ENCODE results near the gene TMEM185B. TPM values are rescaled to one million over a fixed set of nuclear protein-coding genes. Genes with fewer than 3 reads are reported as not detected.

Gene TMEM185B
- total RNA-seq, 4 donors from 2014 or later = 12.1 to 23.2 (median 17.8) TPM

DNA sequence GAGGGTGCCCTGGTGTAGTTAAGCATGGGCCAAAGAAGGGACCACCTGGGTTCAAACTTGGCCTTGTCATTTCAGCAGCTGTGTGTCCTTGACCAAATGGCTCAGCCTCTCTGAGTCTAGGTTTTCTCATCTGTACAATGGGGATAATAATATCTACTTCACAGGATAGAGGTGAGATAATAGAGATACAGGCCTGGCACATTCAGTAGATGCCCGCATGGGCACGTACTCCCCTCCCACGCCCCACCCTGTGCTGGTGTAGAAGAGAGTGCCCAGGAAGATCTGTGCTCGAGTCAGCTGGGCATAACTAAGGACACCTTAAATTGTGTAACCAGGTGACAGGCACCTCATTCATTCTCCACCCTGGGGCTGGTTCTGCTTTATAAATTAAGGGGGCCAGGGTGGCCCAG, 8.4 kb upstream of the TMEM185B start:
- Histone ChIP-seq H3K9me3 (no peaks in the 10 kb centered on the region), H3K27me3 (no peaks in the 10 kb centered on the region), H3K4me1 (peaks cover 3 to 42% (median 23%) of the 10 kb centered on the region in 4 donors), H3K27ac (peak overlapping the region; percentile 69 to 82 (median 75)), H3K36me3 (no peaks in the 10 kb centered on the region), H3K4me3 (peak overlapping the region in 1 of 4 donors; percentile 47)
- TF ChIP-seq EP300 (IDR thresholded peaks at IDR 0.05; ENCODE audit: low read depth) (no peak), CTCF (IDR thresholded peaks at IDR 0.05) (no peak)
- peak; percentile 12 for DNase-seq
- in situ Hi-C loops (cut with MboI; ENCODE audit: low pct_ligation_motif_present in 1 of 4, low pct_unique_long_range_greater_than_20kb in 1 of 4, low sequenced_read_pairs in 3 of 4) (no loop called here), intact Hi-C loops (cut with DNase I; ENCODE audit: low total_unique reads) (no loop called here)
- 67 to 100% methylated on average over 2 to 4 of the region's 4 CpGs for whole genome bisulfite sequencing, 2 donors (ENCODE audit: low coverage in 1 of 2)

DNA sequence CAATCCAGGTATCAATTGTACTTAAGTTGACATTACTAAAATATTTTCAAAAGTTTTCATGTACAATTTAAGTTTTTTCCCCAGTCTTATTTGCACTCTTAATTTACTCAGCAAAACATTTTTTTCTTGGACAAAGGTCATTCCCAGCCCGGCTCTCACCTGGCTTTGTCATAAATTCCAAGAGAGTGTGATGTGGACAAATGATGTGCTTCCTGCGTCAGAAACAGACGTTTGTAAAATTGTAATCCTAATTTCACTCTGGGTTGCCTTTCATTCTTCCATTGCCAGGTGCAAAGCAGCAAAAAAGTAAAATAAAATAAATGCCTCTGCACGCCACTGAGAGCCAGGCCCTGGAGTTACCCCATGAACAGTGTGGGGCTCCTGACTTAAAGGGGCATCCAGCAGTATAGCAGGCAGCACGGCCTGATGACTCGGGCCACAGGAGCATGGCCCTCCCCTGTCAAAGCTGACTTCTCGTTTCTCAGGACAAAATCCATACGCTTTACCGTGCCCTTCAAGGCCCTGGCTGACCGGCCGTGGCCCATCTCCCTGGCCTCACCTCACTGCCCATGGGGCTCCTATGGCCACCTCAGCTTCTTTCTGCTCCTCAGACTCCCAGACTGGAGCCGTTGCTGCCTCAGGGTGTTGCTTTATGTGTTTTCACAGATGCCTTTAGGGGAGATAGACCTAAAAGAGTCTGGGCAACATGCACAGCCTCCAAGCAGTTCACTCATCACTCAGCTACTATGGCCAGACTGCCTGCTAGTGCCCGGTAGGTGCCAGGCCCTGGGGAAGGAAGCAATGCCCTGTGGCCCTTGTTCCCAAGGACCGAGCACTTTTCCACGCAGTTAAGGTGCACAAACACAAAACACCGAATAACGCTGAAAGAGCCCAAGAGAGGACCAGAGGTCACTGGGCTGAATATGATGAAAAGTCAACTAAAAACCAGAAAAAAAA, 7.6 kb upstream of the TMEM185B start:
- Histone ChIP-seq H3K4me3 (peak overlapping the region in 1 of 4 donors; percentile 4), H3K27me3 (no peaks in the 10 kb centered on the region), H3K36me3 (no peaks in the 10 kb centered on the region), H3K9me3 (no peaks in the 10 kb centered on the region), H3K27ac (peak overlapping the region; percentile 69 to 82 (median 75)), H3K4me1 (peaks cover 3 to 42% (median 23%) of the 10 kb centered on the region in 4 donors)
- intact Hi-C loops (cut with DNase I; ENCODE audit: low total_unique reads) (no loop called here), in situ Hi-C loops (cut with MboI; ENCODE audit: low pct_ligation_motif_present in 1 of 4, low pct_unique_long_range_greater_than_20kb in 1 of 4, low sequenced_read_pairs in 3 of 4) (no loop called here)
- WGBS, 2 donors (ENCODE audit: low coverage in 1 of 2) = 47 to 59% methylated on average over 9 to 17 of the region's 17 CpGs
- no peak for TF ChIP-seq CTCF (IDR thresholded peaks at IDR 0.05)
- TF ChIP-seq POLR2A (IDR thresholded peaks at IDR 0.05) = no peak
- TF ChIP-seq POLR2AphosphoS5 (IDR thresholded peaks at IDR 0.05) = peak in 2 of 3 donors; percentile 28 to 31
- no peak for TF ChIP-seq EP300 (IDR thresholded peaks at IDR 0.05; ENCODE audit: low read depth)
- peak; percentile 46 for DNase-seq

DNA sequence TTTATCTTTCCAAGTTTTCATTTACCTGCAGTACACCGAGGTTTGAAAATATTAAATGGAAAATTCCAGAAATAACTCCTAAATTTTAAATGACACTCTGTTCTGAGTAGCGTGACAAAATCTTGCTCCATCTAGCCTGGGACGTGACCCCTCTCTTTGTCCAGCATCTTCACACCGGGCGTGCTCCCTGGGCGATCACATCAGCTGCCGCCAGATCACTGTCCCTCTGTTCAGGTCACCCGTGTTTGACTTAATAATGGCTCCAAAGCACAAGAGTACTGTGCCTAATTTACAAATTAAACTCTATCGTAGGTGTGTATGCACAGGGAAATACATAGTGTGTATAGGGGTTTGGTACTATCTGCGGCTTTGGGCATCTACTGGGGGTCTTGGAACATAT, 6.1 kb upstream of the TMEM185B start:
- no peak overlapping the region for H3K27ac ChIP-seq
- in situ Hi-C loops (cut with MboI; ENCODE audit: low pct_ligation_motif_present in 1 of 4, low pct_unique_long_range_greater_than_20kb in 1 of 4, low sequenced_read_pairs in 3 of 4) = loop anchor here in 1 of 4 donors (10.0 kb wide), 1 partner anchor 85 kb away; no protein-coding TSS in a partner anchor
- no peak for TF ChIP-seq CTCF (IDR thresholded peaks at IDR 0.05)
- TF ChIP-seq EP300 (IDR thresholded peaks at IDR 0.05; ENCODE audit: low read depth) = no peak
- TF ChIP-seq POLR2AphosphoS5 (IDR thresholded peaks at IDR 0.05) = no peak
- TF ChIP-seq POLR2A (IDR thresholded peaks at IDR 0.05) = no peak
- no peaks in the 10 kb centered on the region for H3K27me3 ChIP-seq
- intact Hi-C loops (cut with DNase I; ENCODE audit: low total_unique reads) = no loop called here
- 87 to 88% methylated on average over 10 of the region's 10 CpGs for WGBS, 2 donors (ENCODE audit: low coverage in 1 of 2)
- peaks cover 4 to 44% (median 23%) of the 10 kb centered on the region in 4 donors for H3K4me1 ChIP-seq
- peak; percentile 4 for DNase-seq
- no peak overlapping the region for H3K4me3 ChIP-seq
- no peaks in the 10 kb centered on the region for H3K9me3 ChIP-seq
- H3K36me3 ChIP-seq = no peaks in the 10 kb centered on the region

DNA sequence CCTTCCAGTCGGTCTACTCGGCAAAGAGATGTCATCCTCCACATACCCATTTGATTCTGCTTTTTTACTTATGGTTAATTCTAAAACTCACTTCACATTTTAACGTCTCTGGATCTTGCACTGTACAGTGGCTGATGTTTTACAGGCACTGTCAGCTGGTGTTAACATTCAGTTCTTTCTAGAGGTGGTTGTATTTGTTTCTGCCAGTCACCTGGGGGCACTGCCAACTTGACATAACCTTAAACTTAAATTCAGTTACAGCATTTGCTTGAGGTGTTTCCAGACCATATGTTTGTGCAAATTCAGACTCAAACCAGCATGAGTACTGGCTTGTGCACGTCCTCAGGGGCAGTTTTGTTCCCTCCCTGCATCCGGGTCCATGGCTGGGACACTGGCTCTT, 5.3 kb upstream of the TMEM185B start:
- Histone ChIP-seq H3K27me3 (no peaks in the 10 kb centered on the region), H3K4me3 (no peak overlapping the region), H3K9me3 (no peaks in the 10 kb centered on the region), H3K4me1 (peaks cover 11 to 52% (median 31%) of the 10 kb centered on the region in 4 donors), H3K27ac (peak overlapping the region in 1 of 4 donors; percentile 14), H3K36me3 (no peaks in the 10 kb centered on the region)
- 44 to 60% methylated on average over 5 of the region's 5 CpGs for WGBS, 2 donors (ENCODE audit: low coverage in 1 of 2)
- peak in 1 of 5 experiments; percentile 10 for TF ChIP-seq CTCF (IDR thresholded peaks at IDR 0.05)
- no peak for TF ChIP-seq POLR2A (IDR thresholded peaks at IDR 0.05)
- intact Hi-C loops (cut with DNase I; ENCODE audit: low total_unique reads) (no loop called here), in situ Hi-C loops (cut with MboI; ENCODE audit: low pct_ligation_motif_present in 1 of 4, low pct_unique_long_range_greater_than_20kb in 1 of 4, low sequenced_read_pairs in 3 of 4) (loop anchor here in 1 of 4 donors (10.0 kb wide), 1 partner anchor 86 kb away; no protein-coding TSS in a partner anchor)
- DNase-seq = peak; percentile 19
